ENCODE measurements around the gene KLK7. TPM values are rescaled to one million over a fixed set of nuclear protein-coding genes. Genes with fewer than 3 reads are reported as not detected.

KLK7 gene
- total RNA-seq, 1 experiment from 2014 or later: 3.6 TPM

GRCh38 chr19:51009061-51009891, 25.6 kb upstream of the KLK7 start:
- Histone ChIP-seq H3K36me3 (ENCODE audit: low read depth, low read length) (no peaks in the 10 kb centered on the region), H3K9me2 (replicated peaks; ENCODE audit: low read length) (no peaks in the 10 kb centered on the region), H4K20me1 (ENCODE audit: low read length) (no peaks in the 10 kb centered on the region), H3K79me2 (ENCODE audit: low read length) (no peaks in the 10 kb centered on the region), H3K27me3 (ENCODE audit: low read length) (no peaks in the 10 kb centered on the region), H3K27ac (ENCODE audit: low read length) (no peak overlapping the region), H3K9ac (ENCODE audit: low read length) (no peak overlapping the region), H3K4me2 (ENCODE audit: low read length) (no peak overlapping the region), H2AFZ (ENCODE audit: low read length) (no peak overlapping the region), H3K4me3 (ENCODE audit: low read length) (no peak overlapping the region), H3K4me1 (ENCODE audit: insufficient read depth, low read length) (peaks cover 19% of the 10 kb centered on the region; the same call in 1 of the 2 replicates), H3K9me3 (ENCODE audit: low read length) (0 out of 2 replicates have a peak, but pooled peaks cover 4% of the 10 kb centered on the region), H3F3A (ENCODE audit: low read length, unreplicated experiment) (no peaks in the 10 kb centered on the region)
- no TSS peak for BruUV-seq (replicated peaks)
- intact Hi-C loops (cut with micrococcal nuclease): no loop called here
- DNase-seq (no peak), ATAC-seq (no peak)
- ChIA-PET CTCF (no interaction called here), POLR2A (ENCODE audit: unreplicated experiment) (no interaction called here)
- TF ChIP-seq EZH2phosphoT487 (IDR thresholded peaks at IDR 0.05; ENCODE audit: borderline replicate concordance, low read length) (no peak), EZH2 (IDR thresholded peaks at IDR 0.05; ENCODE audit: low read length, unreplicated experiment) (no peak), CTCF (conservative IDR thresholded peaks at IDR 0.05; ENCODE audit: low read depth, low read length) (no peak)

GRCh38 chr19:51007488-51007887, 23.8 kb upstream of the KLK7 start:
- ATAC-seq: no peak
- Histone ChIP-seq H3F3A (ENCODE audit: low read length, unreplicated experiment) (no peaks in the 10 kb centered on the region), H3K4me2 (ENCODE audit: low read length) (no peak overlapping the region), H2AFZ (ENCODE audit: low read length) (no peak overlapping the region), H3K4me1 (ENCODE audit: insufficient read depth, low read length) (peaks cover 12% of the 10 kb centered on the region; the same call in 1 of the 2 replicates), H3K9me3 (ENCODE audit: low read length) (0 out of 2 replicates have a peak, but pooled peaks cover 2% of the 10 kb centered on the region), H3K9ac (ENCODE audit: low read length) (no peak overlapping the region), H3K36me3 (ENCODE audit: low read depth, low read length) (no peaks in the 10 kb centered on the region), H3K27me3 (ENCODE audit: low read length) (no peaks in the 10 kb centered on the region), H3K4me3 (ENCODE audit: low read length) (no peak overlapping the region), H3K79me2 (ENCODE audit: low read length) (no peaks in the 10 kb centered on the region), H4K20me1 (ENCODE audit: low read length) (no peaks in the 10 kb centered on the region), H3K9me2 (replicated peaks; ENCODE audit: low read length) (no peaks in the 10 kb centered on the region), H3K27ac (ENCODE audit: low read length) (no peak overlapping the region)
- intact Hi-C loops (cut with micrococcal nuclease): no loop called here
- ChIA-PET CTCF (no interaction called here), POLR2A (ENCODE audit: unreplicated experiment) (no interaction called here)
- TF ChIP-seq EZH2phosphoT487 (IDR thresholded peaks at IDR 0.05; ENCODE audit: borderline replicate concordance, low read length): no peak
- TF ChIP-seq EZH2 (IDR thresholded peaks at IDR 0.05; ENCODE audit: low read length, unreplicated experiment): no peak
- TF ChIP-seq CTCF (conservative IDR thresholded peaks at IDR 0.05; ENCODE audit: low read depth, low read length): no peak
- no peak for DNase-seq
- BruUV-seq (replicated peaks): no TSS peak

DNA sequence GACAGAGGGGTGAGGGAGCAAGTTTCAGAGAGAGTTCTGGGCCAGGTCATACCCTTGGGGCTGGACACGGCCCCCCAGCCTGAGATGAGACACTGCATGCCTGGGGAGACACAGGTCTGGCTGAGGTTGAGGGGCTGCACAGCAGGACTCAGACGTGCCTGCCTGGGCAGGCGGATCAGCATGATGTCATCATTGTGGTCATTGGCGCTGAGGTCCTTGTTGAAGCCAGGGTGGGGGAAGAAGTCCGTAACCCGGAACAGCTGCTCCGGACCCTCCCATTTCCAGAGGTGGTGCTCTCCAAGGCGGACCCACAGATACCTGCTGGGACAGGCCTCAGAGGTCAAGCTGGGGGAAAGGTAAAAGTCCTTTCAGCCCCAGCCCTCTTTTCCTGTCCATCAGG, 22.7 kb upstream of the KLK7 start:
- H3K4me2 ChIP-seq (ENCODE audit: low read length): no peak overlapping the region
- POLR2A ChIA-PET (ENCODE audit: unreplicated experiment): no interaction called here
- H3F3A ChIP-seq (ENCODE audit: low read length, unreplicated experiment): no peaks in the 10 kb centered on the region
- DNase-seq (no peak), ATAC-seq (no peak)
- no peaks in the 10 kb centered on the region for H4K20me1 ChIP-seq (ENCODE audit: low read length)
- H3K36me3 ChIP-seq (ENCODE audit: low read depth, low read length): no peaks in the 10 kb centered on the region
- CTCF ChIA-PET: no interaction called here
- H3K4me3 ChIP-seq (ENCODE audit: low read length): no peak overlapping the region
- H3K27ac ChIP-seq (ENCODE audit: low read length): no peak overlapping the region
- BruUV-seq (replicated peaks): no TSS peak
- H3K9ac ChIP-seq (ENCODE audit: low read length): no peak overlapping the region
- H3K4me1 ChIP-seq (ENCODE audit: insufficient read depth, low read length): peaks cover 21% of the 10 kb centered on the region
- intact Hi-C loops (cut with micrococcal nuclease): no loop called here
- no peak for TF ChIP-seq EZH2 (IDR thresholded peaks at IDR 0.05; ENCODE audit: low read length, unreplicated experiment)
- TF ChIP-seq CTCF (conservative IDR thresholded peaks at IDR 0.05; ENCODE audit: low read depth, low read length): no peak
- TF ChIP-seq EZH2phosphoT487 (IDR thresholded peaks at IDR 0.05; ENCODE audit: borderline replicate concordance, low read length): no peak
- no peaks in the 10 kb centered on the region for H3K9me3 ChIP-seq (ENCODE audit: low read length)
- no peaks in the 10 kb centered on the region for H3K79me2 ChIP-seq (ENCODE audit: low read length)
- no peak overlapping the region for H2AFZ ChIP-seq (ENCODE audit: low read length)
- no peaks in the 10 kb centered on the region for H3K9me2 ChIP-seq (replicated peaks; ENCODE audit: low read length)
- H3K27me3 ChIP-seq (ENCODE audit: low read length): no peaks in the 10 kb centered on the region

Measured in PC-3 (cell line).